B cell (primary cell): ENCODE measurements around the gene SLC22A25.

Source experiments
- EZH2 ChIP-seq: IDR thresholded peaks from 2 replicates; pipeline ENCODE4 v1.6.1; 2012; ENCODE audit warnings: borderline replicate concordance, low read depth, mild to moderate bottlenecking, moderate library complexity, low read length; ENCODE audit not compliant: insufficient read depth, poor library complexity, severe bottlenecking
- TF ChIP-seq, protein P1 (sequence below): fragments of 200-600 bp; IDR thresholded peaks from one replicate; pipeline ENCODE4 v1.8.0; 2022; ENCODE audit warnings: antibody characterized with exemption, mild to moderate bottlenecking

DNA sequence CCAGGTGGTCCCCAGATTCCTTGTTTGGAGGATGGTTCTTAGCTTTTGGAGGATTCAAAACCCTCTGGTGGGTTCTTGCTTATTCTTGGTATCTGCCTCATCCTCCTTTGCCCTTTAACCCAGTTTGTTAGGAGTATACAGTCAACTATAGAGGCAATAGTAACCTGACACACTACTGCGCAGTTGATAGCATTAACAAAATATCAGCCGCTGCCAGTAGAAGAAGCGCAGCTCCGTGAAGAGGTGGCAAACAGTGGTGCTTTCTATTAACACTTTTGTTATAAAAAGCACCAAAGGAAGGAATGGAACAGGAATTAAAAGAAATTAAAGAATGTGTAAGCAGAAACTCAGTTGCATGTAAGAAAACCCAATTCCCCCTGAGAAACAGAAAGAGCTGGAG is 29.3 kb downstream of the SLC22A25 start:
- TF ChIP-seq EZH2 = no peak
- TF ChIP-seq, protein P1, sequence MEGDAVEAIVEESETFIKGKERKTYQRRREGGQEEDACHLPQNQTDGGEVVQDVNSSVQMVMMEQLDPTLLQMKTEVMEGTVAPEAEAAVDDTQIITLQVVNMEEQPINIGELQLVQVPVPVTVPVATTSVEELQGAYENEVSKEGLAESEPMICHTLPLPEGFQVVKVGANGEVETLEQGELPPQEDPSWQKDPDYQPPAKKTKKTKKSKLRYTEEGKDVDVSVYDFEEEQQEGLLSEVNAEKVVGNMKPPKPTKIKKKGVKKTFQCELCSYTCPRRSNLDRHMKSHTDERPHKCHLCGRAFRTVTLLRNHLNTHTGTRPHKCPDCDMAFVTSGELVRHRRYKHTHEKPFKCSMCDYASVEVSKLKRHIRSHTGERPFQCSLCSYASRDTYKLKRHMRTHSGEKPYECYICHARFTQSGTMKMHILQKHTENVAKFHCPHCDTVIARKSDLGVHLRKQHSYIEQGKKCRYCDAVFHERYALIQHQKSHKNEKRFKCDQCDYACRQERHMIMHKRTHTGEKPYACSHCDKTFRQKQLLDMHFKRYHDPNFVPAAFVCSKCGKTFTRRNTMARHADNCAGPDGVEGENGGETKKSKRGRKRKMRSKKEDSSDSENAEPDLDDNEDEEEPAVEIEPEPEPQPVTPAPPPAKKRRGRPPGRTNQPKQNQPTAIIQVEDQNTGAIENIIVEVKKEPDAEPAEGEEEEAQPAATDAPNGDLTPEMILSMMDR = no peak
